Measurements from ENCODE around the gene C3. TPM values are rescaled to one million over a fixed set of nuclear protein-coding genes. Genes with fewer than 3 reads are reported as not detected.

C3 gene
- total and polyA plus RNA-seq, 2 experiments from 2014 or later = 5.1 to 17.7 TPM

DNA sequence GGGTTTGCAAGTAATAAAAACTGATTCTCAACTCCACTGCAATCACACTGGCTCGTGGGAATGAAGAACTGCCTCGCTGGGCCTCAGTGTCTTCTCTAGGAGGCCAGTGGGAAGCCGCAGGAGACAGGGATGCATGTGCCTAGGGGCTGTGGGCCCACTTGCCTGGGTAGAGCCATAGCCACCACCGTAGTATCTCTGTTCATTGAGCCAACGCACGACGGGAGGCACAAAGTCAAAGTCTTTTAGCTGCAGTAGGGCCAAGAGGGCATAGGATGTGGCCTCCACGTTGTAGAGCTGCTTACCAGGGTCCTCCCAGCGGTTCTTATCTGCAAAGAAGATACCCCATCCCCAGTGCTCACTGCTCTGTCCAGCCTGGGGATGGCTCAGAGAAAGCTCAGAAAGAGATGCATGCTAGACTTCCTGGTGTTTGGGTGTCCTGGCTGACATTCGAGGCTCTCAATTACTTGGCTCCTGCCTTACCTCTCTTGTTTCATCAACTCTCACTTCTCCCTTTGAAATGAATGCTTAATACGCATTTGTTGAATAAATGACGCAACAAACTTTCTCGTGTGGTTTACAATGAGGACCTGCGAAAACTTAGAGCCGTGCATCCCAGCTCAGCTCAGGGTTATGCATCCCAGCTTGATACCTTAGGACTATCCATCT, 34.4 kb downstream of the C3 start:
- Histone ChIP-seq H2AFZ (no peak overlapping the region), H3K4me2 (no peak overlapping the region), H3K4me1 (ENCODE audit: insufficient read depth) (no peaks in the 10 kb centered on the region), H3K79me2 (replicated peaks; ENCODE audit: insufficient read depth) (no peaks in the 10 kb centered on the region), H3K36me3 (ENCODE audit: insufficient read depth) (no peaks in the 10 kb centered on the region), H3K9me2 (ENCODE audit: insufficient read depth) (no peaks in the 10 kb centered on the region), H3K4me3 (no peak overlapping the region), H3F3A (replicated peaks; ENCODE audit: low read depth) (no peaks in the 10 kb centered on the region), H3K27me3 (ENCODE audit: insufficient read depth) (no peaks in the 10 kb centered on the region), H3K27ac (ENCODE audit: low read depth) (no peak overlapping the region), H4K20me1 (replicated peaks; ENCODE audit: insufficient read depth) (no peaks in the 10 kb centered on the region)
- no peak for DNase-seq (ENCODE audit: low spot score)
- no peak for ATAC-seq
- TF ChIP-seq REST (IDR thresholded peaks at IDR 0.05; ENCODE audit: unreplicated experiment) (no peak), EZH2phosphoT487 (IDR thresholded peaks at IDR 0.05; ENCODE audit: unreplicated experiment) (no peak), NANOG (IDR thresholded peaks at IDR 0.05; ENCODE audit: borderline replicate concordance) (no peak), JUNB (IDR thresholded peaks at IDR 0.05; ENCODE audit: unreplicated experiment) (no peak), ZNF331 (CRISPR knock-in tag; IDR thresholded peaks at IDR 0.05; ENCODE audit: low read depth) (no peak), STAT1 (IDR thresholded peaks at IDR 0.05; ENCODE audit: unreplicated experiment) (no peak), POLR2AphosphoS5 (IDR thresholded peaks at IDR 0.05; ENCODE audit: low read depth) (no peak), EZH2 (IDR thresholded peaks at IDR 0.05; ENCODE audit: low read depth, unreplicated experiment) (no peak), ETS1 (IDR thresholded peaks at IDR 0.05) (no peak), ZNF114 (CRISPR knock-in tag; IDR thresholded peaks at IDR 0.05) (no peak), CREB1 (CRISPR knock-in tag; IDR thresholded peaks at IDR 0.05; ENCODE audit: low read depth) (no peak)
- TF ChIP-seq, protein P1, sequence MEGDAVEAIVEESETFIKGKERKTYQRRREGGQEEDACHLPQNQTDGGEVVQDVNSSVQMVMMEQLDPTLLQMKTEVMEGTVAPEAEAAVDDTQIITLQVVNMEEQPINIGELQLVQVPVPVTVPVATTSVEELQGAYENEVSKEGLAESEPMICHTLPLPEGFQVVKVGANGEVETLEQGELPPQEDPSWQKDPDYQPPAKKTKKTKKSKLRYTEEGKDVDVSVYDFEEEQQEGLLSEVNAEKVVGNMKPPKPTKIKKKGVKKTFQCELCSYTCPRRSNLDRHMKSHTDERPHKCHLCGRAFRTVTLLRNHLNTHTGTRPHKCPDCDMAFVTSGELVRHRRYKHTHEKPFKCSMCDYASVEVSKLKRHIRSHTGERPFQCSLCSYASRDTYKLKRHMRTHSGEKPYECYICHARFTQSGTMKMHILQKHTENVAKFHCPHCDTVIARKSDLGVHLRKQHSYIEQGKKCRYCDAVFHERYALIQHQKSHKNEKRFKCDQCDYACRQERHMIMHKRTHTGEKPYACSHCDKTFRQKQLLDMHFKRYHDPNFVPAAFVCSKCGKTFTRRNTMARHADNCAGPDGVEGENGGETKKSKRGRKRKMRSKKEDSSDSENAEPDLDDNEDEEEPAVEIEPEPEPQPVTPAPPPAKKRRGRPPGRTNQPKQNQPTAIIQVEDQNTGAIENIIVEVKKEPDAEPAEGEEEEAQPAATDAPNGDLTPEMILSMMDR (conservative IDR thresholded peaks at IDR 0.05; ENCODE audit: low read depth in 2 of 2) = no peak
- TF ChIP-seq, protein P2, sequence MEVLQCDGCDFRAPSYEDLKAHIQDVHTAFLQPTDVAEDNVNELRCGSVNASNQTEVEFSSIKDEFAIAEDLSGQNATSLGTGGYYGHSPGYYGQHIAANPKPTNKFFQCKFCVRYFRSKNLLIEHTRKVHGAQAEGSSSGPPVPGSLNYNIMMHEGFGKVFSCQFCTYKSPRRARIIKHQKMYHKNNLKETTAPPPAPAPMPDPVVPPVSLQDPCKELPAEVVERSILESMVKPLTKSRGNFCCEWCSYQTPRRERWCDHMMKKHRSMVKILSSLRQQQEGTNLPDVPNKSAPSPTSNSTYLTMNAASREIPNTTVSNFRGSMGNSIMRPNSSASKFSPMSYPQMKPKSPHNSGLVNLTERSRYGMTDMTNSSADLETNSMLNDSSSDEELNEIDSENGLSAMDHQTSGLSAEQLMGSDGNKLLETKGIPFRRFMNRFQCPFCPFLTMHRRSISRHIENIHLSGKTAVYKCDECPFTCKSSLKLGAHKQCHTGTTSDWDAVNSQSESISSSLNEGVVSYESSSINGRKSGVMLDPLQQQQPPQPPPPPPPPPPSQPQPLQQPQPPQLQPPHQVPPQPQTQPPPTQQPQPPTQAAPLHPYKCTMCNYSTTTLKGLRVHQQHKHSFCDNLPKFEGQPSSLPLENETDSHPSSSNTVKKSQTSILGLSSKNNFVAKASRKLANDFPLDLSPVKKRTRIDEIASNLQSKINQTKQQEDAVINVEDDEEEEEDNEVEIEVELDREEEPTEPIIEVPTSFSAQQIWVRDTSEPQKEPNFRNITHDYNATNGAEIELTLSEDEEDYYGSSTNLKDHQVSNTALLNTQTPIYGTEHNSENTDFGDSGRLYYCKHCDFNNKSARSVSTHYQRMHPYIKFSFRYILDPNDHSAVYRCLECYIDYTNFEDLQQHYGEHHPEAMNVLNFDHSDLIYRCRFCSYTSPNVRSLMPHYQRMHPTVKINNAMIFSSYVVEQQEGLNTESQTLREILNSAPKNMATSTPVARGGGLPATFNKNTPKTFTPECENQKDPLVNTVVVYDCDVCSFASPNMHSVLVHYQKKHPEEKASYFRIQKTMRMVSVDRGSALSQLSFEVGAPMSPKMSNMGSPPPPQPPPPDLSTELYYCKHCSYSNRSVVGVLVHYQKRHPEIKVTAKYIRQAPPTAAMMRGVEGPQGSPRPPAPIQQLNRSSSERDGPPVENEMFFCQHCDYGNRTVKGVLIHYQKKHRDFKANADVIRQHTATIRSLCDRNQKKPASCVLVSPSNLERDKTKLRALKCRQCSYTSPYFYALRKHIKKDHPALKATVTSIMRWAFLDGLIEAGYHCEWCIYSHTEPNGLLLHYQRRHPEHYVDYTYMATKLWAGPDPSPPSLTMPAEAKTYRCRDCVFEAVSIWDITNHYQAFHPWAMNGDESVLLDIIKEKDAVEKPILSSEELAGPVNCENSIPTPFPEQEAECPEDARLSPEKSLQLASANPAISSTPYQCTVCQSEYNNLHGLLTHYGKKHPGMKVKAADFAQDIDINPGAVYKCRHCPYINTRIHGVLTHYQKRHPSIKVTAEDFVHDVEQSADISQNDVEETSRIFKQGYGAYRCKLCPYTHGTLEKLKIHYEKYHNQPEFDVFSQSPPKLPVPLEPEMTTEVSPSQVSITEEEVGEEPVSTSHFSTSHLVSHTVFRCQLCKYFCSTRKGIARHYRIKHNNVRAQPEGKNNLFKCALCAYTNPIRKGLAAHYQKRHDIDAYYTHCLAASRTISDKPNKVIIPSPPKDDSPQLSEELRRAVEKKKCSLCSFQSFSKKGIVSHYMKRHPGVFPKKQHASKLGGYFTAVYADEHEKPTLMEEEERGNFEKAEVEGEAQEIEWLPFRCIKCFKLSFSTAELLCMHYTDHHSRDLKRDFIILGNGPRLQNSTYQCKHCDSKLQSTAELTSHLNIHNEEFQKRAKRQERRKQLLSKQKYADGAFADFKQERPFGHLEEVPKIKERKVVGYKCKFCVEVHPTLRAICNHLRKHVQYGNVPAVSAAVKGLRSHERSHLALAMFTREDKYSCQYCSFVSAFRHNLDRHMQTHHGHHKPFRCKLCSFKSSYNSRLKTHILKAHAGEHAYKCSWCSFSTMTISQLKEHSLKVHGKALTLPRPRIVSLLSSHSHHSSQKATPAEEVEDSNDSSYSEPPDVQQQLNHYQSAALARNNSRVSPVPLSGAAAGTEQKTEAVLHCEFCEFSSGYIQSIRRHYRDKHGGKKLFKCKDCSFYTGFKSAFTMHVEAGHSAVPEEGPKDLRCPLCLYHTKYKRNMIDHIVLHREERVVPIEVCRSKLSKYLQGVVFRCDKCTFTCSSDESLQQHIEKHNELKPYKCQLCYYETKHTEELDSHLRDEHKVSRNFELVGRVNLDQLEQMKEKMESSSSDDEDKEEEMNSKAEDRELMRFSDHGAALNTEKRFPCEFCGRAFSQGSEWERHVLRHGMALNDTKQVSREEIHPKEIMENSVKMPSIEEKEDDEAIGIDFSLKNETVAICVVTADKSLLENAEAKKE (CRISPR knock-in tag; IDR thresholded peaks at IDR 0.05) = no peak
- H3K27me3 Mint-ChIP-seq (ENCODE audit: insufficient read depth, low read depth, poor library complexity) = peaks cover 3% of the 10 kb centered on the region
- peaks cover 93% of the 10 kb centered on the region for H3K9me3 Mint-ChIP-seq
- no peaks in the 10 kb centered on the region for H3K4me1 Mint-ChIP-seq
- no peak overlapping the region for H3K4me3 Mint-ChIP-seq
- H3K36me3 Mint-ChIP-seq (ENCODE audit: low read depth) = peaks cover 45% of the 10 kb centered on the region
- H3K27ac Mint-ChIP-seq = no peak overlapping the region

Data from GM23338 (cell line).